Left colon (tissue), 2 donors: ENCODE data around the gene SPG7. TPM values are rescaled to one million over a fixed set of nuclear protein-coding genes. Genes with fewer than 3 reads are reported as not detected.

ENCODE experiments used
- ATAC-seq: fragments of 200-7000 bp; cut with Tn5 transposase; one replicate; pipeline ENCODE4 v1.9.1; 2020; ENCODE audit warnings: mild to moderate bottlenecking, moderate library complexity
- DNase-seq, 2 donors: peaks; one replicate each; pipeline ENCODE4 v3.0.0-alpha.2; 2020
- intact Hi-C, 2 donors: fragments of 100-400 bp; cut with DNase I in 1 of 2; cut with micrococcal nuclease in 1 of 2; formaldehyde crosslinking; loops; one replicate each; pipeline versions ENCODE4 v1.11.2 to v1.14.0; 2022; cut with DNase I, micrococcal nuclease
- total RNA-seq, 2 donors: library from RNA; stranded (reverse); fragmentation: NEBNext Ultra II Directional; extraction: Animal tissue kit (Norgen Biotek cat#: 25700); gene quantifications; one replicate each; pipeline ENCODE4 v1.2.1, GENCODE V29; 2021
- donor health status: DM: no; HTN: no; CAD: no.
- donor health status: DM: yes; HTN: yes; CAD: no.

SPG7 gene
- total RNA-seq, 2 donors from 2014 or later, result 106 to 146 TPM

DNA sequence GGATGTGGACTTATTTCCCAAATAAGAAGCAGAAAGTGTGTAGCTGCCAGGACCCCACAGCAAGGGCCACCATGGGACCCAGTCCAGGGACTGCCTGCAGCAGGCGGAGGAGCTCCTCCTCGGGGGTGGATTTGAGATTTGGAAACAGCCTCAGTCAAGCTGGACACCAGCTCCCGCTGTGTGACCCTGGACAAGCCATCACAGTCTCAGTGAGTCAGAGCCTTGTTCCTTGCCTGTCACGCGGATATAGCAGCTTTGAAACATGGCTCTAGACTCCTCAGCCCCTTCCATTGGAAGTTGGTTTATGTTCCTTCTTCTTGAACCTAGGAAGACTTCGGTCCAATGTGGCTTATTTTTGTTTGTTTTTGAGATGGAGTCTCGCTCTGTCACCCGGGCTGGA, 92.8 kb downstream of the SPG7 start:
- DNase-seq (no peak), ATAC-seq (no peak)
- intact Hi-C loops, result no loop called here

DNA sequence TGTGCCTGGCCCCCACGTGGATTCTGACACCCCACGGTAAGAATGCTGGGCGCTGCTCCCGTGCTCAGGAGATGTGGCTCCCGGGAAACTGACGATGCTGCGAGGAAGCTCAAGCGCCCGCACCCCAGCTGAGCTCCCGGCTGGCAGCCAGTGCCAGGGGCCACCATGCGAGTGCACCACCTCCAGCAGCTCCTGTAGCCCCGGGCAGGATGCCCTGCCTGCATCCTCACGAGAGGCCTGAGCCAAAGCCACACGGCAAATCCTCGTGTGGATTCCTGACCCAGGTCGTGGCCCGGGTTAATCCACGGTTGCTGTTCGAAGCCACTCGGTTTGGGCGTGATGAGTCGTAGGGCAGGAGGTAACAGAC, 93.7 kb downstream of the SPG7 start:
- intact Hi-C loops, result no loop called here
- DNase-seq, result no peak
- ATAC-seq, result no peak

DNA sequence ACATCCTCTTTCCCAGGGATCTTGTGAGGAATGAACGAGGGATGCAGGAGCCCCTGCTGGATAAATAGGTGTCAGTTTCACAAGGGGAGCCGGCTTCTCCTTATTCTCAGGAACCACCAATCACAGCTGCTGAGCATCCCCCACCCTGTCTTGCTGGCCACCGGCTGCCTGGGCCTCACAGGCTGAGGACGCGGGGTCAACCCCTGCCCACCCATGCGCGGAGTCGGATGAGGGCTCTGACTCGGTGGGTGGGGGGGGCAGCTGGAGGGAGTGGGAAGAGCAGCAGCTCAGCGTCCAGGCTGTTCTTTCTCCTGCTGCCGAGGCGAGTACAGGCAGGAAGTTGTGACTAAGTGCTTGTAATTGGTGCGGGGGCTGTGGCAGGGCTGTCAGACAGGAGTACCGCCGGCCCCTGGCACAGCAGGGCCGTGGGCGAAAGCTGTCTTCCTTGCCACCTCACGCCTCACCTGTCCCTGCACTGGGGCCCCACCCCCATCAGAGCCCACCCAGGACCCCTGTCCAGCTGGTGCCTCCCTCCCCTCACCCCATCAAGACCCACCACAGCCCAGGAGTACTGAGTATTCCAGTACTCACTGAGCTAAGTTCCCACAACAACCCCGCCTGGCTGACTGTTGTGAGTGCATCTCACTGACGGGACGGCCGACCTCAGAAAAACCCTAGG, 94.2 kb downstream of the SPG7 start:
- ATAC-seq (peak; percentile 33), DNase-seq (no peak)
- intact Hi-C loops, result no loop called here

DNA sequence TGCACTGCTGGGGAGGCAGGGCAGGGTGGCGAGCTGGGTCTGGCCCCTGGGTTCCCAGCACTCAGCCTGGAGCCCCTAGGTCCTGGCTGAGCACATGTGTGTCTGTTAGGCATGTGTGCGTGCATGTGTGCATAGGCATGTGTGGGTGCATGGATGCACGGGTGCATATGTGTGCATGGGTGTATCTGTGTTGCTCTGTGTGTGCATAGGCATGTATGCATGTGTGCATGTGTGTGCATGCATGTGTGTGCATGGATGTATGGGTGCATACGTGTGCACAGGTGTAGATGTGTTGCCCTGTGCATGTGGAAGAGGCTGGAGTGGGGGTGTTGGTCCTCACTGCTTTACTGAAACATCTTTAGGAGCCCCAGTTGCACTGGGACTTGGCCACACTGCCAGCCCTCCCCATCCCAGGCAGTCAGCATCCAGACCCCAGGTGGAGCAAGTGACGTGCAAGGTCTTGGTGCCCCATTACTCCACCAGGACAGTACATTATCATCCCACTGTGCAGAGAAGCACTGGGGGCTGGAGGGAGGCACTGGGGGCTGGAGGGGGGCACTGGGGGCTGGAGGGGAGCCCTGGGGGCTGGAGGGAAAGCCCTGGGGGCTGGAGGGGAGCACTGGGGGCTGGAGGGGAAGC, 94.9 kb downstream of the SPG7 start:
- DNase-seq (no peak), ATAC-seq (peak; percentile 13)
- intact Hi-C loops, result no loop called here

DNA sequence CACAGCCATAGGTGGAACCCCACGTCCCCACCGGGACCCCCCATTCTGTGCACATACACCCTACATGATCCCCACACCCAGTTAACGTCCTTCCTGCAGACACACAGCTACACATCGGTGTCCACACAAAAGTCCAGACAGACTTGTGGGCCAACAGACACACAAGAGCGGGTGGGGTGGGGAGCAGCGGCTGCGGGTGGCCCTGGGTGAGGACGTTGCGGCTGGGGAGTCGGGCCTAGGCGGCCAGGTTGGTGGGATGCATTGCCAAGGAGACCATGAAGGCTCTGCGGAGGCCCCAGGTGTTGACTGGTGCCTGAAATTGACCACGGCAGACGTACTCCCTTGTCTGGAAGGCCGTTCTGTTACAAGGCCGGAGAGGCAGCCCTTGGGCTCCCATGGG, 96.6 kb downstream of the SPG7 start:
- DNase-seq, result no peak
- intact Hi-C loops, result no loop called here
- ATAC-seq, result no peak

DNA sequence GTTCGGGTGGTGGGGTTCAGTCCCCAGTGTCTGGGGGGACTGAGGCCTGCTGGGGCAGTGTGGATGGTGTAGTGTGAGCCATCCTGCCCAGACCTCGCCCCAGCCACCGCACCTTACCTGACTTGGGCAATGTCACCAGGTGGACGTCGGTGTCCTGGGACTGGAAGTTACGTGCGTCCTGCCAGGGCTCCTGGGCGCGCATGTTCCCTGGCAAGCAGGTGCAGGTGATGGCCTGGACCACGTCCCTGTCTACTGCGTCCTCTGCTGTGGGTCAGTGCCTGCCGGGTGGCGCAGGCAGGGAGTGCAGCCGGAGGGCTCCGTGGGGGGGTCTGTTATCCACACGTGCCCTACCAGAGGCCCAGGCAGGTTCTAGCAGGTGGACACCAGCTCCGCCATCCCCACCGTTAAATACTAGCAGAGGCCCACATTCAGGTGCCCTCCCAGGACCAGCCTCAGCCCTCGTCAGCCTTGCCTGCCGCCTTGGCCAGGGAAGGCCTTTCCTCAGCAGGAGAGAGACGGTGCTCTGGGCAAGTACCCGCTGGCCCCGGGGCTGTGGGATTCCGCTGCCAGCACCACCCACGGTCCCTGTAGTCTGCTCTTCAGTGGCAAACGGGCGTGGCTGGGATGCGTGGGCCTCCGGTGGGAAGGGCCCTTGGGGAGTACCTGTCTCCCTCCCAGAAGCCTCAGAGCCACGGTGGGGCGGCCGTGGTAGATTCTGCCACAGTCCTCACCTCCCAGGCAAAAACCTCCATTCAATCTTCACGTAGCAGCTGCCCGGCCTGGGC, 97.2 kb downstream of the SPG7 start:
- intact Hi-C loops, result no loop called here
- DNase-seq, result no peak
- no peak for ATAC-seq

DNA sequence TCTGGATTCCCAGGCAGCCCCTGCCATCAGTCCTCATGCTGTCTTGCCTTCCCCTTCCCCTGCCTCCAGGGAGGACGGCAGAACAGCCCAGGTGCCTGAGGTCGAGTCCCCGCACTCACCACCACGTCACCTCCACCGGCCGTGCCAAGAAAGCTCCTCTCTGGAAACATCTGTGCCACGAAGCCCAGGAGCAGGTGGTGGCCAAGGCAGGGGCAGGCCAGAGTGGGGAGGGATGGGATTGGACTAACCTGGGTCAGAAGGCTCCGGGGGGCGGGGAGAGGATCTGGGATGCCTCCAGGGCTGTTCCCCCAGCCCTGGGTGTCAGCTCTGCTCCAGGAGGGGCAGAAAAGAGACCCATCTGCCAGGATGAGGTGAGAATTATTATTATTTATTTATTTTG, 97.8 kb downstream of the SPG7 start:
- no peak for ATAC-seq
- no peak for DNase-seq
- intact Hi-C loops, result no loop called here

Other genes with a start within 250 kb of the SPG7 start
- gene ANKRD11, start 17.8 kb upstream of the SPG7 start, total RNA-seq, result 100 to 1,000 TPM in 1 of 2 donors, 10 to 100 TPM in 1; 82.5 to 135 TPM
- gene RPL13, start 52.3 kb downstream of the SPG7 start, total RNA-seq, result 1,000 to 10,000 TPM; 1,613 to 1,684 TPM
- gene CPNE7, start 67.4 kb downstream of the SPG7 start, total RNA-seq, result under 1 TPM; 0.73 to 0.92 TPM
- 1 to 10 TPM in 1 of 2 donors, under 1 TPM in 1; 0.73 to 4.4 TPM for gene DPEP1, start 105.2 kb downstream of the SPG7 start, total RNA-seq
- 100 to 1,000 TPM; 154 to 157 TPM for gene CHMP1A, start 149.3 kb downstream of the SPG7 start, total RNA-seq
- gene SPATA33, start 149.4 kb downstream of the SPG7 start, total RNA-seq, result 1 to 10 TPM; 7.1 to 9.1 TPM
- gene CDK10, start 178.3 kb downstream of the SPG7 start, total RNA-seq, result 10 to 100 TPM; 86.1 to 92.7 TPM
- gene SPATA2L, start 193.3 kb downstream of the SPG7 start, total RNA-seq, result 10 to 100 TPM; 16.3 to 27.9 TPM
- 10 to 100 TPM; 19.6 to 23.2 TPM for gene VPS9D1, start 212.5 kb downstream of the SPG7 start, total RNA-seq
- 10 to 100 TPM; 28.9 to 42.2 TPM for gene ZNF276, start 213.1 kb downstream of the SPG7 start, total RNA-seq